ENCODE measurements around the gene PIP5KL1.

The PIP5KL1 gene

DNA sequence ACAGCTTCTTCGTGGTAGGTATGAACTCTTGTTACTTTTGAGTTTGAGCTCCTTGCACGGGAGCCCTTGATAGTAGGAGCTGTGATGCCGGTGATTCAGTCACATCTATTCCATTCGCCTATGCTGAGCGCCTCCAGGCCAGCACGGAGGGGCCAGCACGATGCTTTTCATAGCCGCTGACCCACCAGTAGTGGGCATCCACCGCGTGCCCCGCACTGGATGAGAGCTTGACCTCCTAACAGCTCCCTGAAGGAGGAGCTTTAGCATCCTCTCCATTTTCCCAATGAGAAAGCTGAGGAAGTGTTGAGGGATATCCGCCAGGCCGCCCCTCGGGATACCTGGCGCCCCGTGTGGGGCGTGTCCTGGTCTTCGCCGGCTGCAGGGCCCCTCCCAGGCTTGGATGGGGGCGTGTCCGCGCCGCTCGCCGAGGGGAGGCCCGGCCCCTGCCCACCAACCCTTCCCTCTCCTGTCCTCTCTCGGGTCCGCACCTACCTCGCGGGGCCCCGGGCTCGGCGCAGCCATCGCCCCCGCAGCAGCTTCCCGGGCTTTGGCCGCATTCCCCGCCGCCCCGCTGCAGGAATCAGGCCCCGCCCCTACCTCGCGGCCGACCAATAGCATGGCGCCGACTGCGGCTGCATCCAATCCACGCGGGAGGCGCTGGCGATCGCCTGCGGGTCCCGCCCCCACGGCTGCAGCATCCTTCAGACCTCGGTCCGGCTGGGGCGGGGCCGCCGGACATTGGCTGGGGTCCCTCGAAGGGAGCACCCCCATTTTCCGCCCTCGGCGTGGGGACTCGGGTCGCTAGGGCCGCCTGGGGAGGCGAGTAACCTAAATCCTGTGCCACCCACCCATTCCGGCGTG is at the start of gene PIP5KL1:
Gene PIP5KL1, minus strand, starts transcription at position 547 of the 861 bp plus-strand sequence. Its CDS starts 25 bp downstream, at position 522.
- peak; percentile 74 to 92 for DNase-seq (ENCODE audit: low spot score in 2 of 2)
- H3K4me3 ChIP-seq: peak within 1 kb of the TSS; percentile 48
- in situ Hi-C loops (cut with MboI; ENCODE audit: low sequenced_read_pairs): no loop called here
- H3K27me3 ChIP-seq (ENCODE audit: low read depth): peaks cover 11% of the 10 kb centered on the region
- peaks cover 3% of the 10 kb centered on the region for H3K36me3 ChIP-seq (replicated peaks)
- no peaks in the 10 kb centered on the region for H3K9me3 ChIP-seq
- H3K4me1 ChIP-seq: peaks cover 10% of the 10 kb centered on the region

DNA sequence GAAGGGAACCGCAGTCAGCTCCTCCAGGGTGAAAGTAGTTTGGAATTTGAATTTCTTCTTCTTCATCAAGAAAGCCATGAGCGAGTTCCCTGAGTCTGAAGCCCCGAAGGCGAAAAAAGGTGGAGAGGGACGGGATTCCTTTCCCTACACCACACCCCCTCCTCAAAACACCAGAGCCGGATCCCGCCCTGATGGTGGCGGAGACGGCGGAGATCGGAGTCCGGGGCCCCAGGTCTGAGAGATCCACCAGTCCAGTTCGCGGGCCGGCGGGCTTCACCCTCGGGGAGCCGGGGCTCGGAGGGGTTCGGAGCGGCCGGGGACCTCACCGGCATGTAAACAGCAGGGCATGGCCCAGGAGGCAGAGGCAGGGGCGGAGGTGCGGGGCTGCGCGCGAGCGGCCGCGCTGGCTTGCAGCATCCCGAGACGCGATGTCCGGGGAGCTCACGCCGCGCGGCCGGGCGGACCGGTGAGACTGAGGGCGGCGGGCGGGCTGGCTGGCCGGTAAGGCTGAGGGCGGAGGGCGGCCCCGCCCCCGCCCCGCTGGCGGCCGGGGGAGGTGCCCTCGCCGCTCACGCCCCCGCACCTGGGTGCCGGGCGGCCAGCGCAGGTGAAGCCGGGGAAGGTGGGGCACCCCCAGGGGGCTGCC is 49.6 kb upstream of the PIP5KL1 start:
- Histone ChIP-seq H3K4me1 (peaks cover 23% of the 10 kb centered on the region), H3K36me3 (replicated peaks) (no peaks in the 10 kb centered on the region; the same call in 1 of the 2 replicates), H3K27me3 (ENCODE audit: low read depth) (no peaks in the 10 kb centered on the region), H3K9me3 (no peaks in the 10 kb centered on the region), H3K4me3 (peak overlapping the region; percentile 79)
- in situ Hi-C loops (cut with MboI; ENCODE audit: low sequenced_read_pairs): no loop called here
- DNase-seq (ENCODE audit: low spot score in 2 of 2): peak in 1 of 2 experiments; percentile 56

GRCh38 chr9:127979333-127980059 is 48.9 kb upstream of the PIP5KL1 start:
- H3K36me3 ChIP-seq (replicated peaks): no peaks in the 10 kb centered on the region; the same call in 1 of the 2 replicates
- DNase-seq (ENCODE audit: low spot score in 2 of 2): peak; percentile 37 to 73

DNA sequence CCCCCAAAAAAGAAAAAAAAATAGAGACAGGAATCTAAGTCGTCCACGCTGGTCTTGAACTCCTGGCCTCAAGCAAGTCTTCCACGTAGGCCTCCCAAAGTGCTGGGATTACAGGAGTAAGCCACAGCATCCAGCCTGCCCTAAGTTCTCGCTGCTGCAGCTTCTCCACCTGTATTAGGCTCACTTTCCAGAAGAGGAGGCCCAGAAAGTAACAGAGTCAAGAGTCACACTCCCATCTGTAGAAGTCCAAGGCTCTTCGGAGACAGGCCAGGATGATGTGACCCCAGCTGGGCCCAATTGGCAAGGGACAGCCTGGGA is 48.4 kb upstream of the PIP5KL1 start:
- no peak for DNase-seq (ENCODE audit: low spot score in 2 of 2)
- peaks cover 23% of the 10 kb centered on the region for H3K4me1 ChIP-seq
- in situ Hi-C loops (cut with MboI; ENCODE audit: low sequenced_read_pairs): no loop called here
- H3K9me3 ChIP-seq: no peaks in the 10 kb centered on the region
- H3K4me3 ChIP-seq: peak overlapping the region; percentile 79
- H3K36me3 ChIP-seq (replicated peaks): no peaks in the 10 kb centered on the region; the same call in 1 of the 2 replicates
- no peaks in the 10 kb centered on the region for H3K27me3 ChIP-seq (ENCODE audit: low read depth)

More at GRCh38 chr9:127979333-127980059, 48.9 kb upstream of the PIP5KL1 start:
- Histone ChIP-seq H3K4me3 (peak overlapping the region; percentile 79), H3K27me3 (ENCODE audit: low read depth) (no peaks in the 10 kb centered on the region), H3K4me1 (peaks cover 23% of the 10 kb centered on the region), H3K9me3 (no peaks in the 10 kb centered on the region)
- in situ Hi-C loops (cut with MboI; ENCODE audit: low sequenced_read_pairs): no loop called here

DNA sequence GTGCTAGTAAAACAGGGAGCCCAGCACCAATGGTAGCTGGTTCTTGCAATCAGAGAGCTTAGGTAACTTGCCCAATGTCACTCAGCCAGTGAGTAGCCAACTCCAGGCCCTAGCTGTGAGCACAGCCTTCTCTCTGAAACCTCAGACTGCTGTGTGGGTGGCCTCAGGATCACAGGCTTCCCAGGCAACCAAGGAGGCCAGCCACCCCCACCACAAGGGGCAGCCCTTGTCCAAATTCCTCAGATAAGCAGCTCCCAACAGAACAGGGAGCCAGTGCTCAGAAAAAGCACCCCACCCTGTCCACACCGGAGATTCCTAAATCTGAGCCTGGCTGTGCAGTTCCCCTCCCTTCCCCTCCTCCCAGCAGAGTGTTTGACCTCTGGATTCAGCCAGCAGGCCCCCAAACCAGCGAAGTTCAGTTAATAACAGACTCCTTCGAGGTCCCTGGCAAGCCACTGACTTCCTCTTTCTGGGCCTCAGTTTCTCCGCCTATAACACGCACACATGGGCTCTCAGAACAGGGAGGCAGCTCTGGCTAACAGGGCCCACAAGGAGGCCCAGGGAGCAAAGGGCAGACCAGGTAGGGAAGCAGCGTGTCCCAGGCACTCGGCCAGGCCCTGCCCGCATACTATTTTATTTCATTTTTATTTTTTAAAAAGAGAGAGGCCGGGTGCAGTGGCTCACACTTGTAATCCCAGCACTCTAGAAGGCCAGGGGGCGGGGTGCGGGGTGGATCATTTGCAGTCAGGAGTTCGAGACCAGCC is 47.5 kb upstream of the PIP5KL1 start:
- peak in 1 of 2 experiments; percentile 62 for DNase-seq (ENCODE audit: low spot score in 2 of 2)
- H3K4me1 ChIP-seq: peaks cover 23% of the 10 kb centered on the region
- H3K27me3 ChIP-seq (ENCODE audit: low read depth): no peaks in the 10 kb centered on the region
- in situ Hi-C loops (cut with MboI; ENCODE audit: low sequenced_read_pairs): no loop called here
- H3K4me3 ChIP-seq: peak overlapping the region; percentile 79
- H3K36me3 ChIP-seq (replicated peaks): no peaks in the 10 kb centered on the region; the same call in 1 of the 2 replicates
- no peaks in the 10 kb centered on the region for H3K9me3 ChIP-seq

DNA sequence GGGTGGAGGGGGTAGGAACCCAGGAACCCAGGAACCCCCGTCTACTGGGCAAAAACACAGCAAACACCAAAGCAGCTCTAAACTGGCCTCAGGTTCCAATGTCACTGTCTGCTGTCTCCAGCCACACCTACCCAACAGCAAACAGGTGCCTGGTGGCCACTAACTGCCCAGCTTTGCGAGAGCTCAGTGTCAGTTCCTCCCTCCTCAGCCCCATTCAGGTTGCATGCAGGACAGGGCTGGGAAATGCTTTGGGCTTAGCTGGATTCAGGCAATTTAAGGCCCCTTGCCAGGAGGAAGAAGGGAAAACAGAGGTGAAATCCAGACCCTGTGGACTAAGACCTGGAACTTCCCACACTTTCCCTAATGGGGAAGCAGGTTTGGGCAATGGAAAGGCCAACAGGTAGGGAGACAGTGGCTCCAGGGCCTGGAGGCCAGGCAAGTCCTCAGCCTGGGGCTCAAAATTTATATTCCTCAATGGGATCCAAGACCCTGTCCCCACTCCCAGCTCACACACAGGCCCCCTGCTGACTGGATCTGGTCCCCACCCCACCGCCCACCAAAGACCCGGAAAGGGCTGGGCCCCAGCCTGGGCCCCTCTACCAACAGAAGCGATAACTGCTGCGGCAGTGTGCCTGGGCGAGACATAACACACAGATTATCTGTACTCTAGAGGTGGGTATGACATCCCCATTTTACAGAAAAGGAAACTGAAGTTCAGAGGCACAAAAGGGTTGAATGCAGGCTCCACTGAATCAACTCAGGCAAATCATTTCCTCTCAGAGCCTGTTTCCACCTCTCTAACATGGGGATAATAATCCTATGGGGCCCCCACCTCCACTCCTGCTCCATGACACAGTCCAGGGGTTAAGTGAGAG is 46.7 kb upstream of the PIP5KL1 start:
- no peak for DNase-seq (ENCODE audit: low spot score in 2 of 2)
- in situ Hi-C loops (cut with MboI; ENCODE audit: low sequenced_read_pairs): no loop called here
- no peaks in the 10 kb centered on the region for H3K9me3 ChIP-seq
- H3K4me1 ChIP-seq: peaks cover 23% of the 10 kb centered on the region
- H3K4me3 ChIP-seq: peak overlapping the region; percentile 79
- no peaks in the 10 kb centered on the region; the same call in 1 of the 2 replicates for H3K36me3 ChIP-seq (replicated peaks)
- H3K27me3 ChIP-seq (ENCODE audit: low read depth): no peaks in the 10 kb centered on the region

DNA sequence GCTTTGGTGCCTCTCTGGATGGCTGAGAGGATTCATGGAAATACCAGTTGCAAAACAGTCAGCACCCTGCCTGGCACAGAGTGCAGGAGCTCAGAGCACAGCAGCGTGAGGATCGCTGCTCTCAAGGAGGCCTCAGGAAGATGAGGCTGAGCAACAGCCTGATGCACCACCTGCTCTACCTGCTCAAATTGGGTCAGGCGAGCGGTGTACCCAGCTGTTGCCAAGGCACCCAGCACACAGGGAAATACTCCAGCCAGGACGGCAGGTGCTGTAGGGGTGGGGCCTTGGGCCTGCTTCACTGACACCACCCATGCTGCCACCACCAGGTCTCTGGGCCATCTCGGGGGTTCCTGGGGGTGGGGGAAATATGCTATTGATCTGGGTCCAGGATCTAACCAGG is 45.9 kb upstream of the PIP5KL1 start:
- DNase-seq (ENCODE audit: low spot score in 2 of 2): no peak
- Histone ChIP-seq H3K36me3 (replicated peaks) (no peaks in the 10 kb centered on the region; the same call in 1 of the 2 replicates), H3K27me3 (ENCODE audit: low read depth) (no peaks in the 10 kb centered on the region), H3K4me3 (no peak overlapping the region), H3K4me1 (peaks cover 19% of the 10 kb centered on the region), H3K9me3 (no peaks in the 10 kb centered on the region)
- in situ Hi-C loops (cut with MboI; ENCODE audit: low sequenced_read_pairs): no loop called here

GRCh38 chr9:127975376-127976315 is 45.1 kb upstream of the PIP5KL1 start:
- in situ Hi-C loops (cut with MboI; ENCODE audit: low sequenced_read_pairs): no loop called here
- Histone ChIP-seq H3K4me3 (no peak overlapping the region), H3K4me1 (peaks cover 15% of the 10 kb centered on the region), H3K36me3 (replicated peaks) (no peaks in the 10 kb centered on the region; the same call in 1 of the 2 replicates), H3K27me3 (ENCODE audit: low read depth) (no peaks in the 10 kb centered on the region), H3K9me3 (no peaks in the 10 kb centered on the region)
- DNase-seq (ENCODE audit: low spot score in 2 of 2): no peak

- Histone ChIP-seq H3K9me3 (no peaks in the 10 kb centered on the region), H3K4me1 (peaks cover 15% of the 10 kb centered on the region)
- in situ Hi-C loops (cut with MboI; ENCODE audit: low sequenced_read_pairs): no loop called here
Observed at GRCh38 chr9:127974769-127975261, 44.2 kb upstream of the PIP5KL1 start.

GRCh38 chr9:127974001-127974768 is 43.6 kb upstream of the PIP5KL1 start:
- no peak overlapping the region for H3K4me3 ChIP-seq
- DNase-seq (ENCODE audit: low spot score in 2 of 2): no peak

More at GRCh38 chr9:127974769-127975261, 44.2 kb upstream of the PIP5KL1 start:
- no peak overlapping the region for H3K4me3 ChIP-seq
- no peaks in the 10 kb centered on the region for H3K27me3 ChIP-seq (ENCODE audit: low read depth)
- H3K36me3 ChIP-seq (replicated peaks): no peaks in the 10 kb centered on the region; the same call in 1 of the 2 replicates
- no peak for DNase-seq (ENCODE audit: low spot score in 2 of 2)

More at GRCh38 chr9:127974001-127974768, 43.6 kb upstream of the PIP5KL1 start:
- Histone ChIP-seq H3K4me1 (peaks cover 15% of the 10 kb centered on the region), H3K9me3 (no peaks in the 10 kb centered on the region), H3K36me3 (replicated peaks) (no peaks in the 10 kb centered on the region; the same call in 1 of the 2 replicates), H3K27me3 (ENCODE audit: low read depth) (no peaks in the 10 kb centered on the region)
- in situ Hi-C loops (cut with MboI; ENCODE audit: low sequenced_read_pairs): no loop called here
